Measurements from ENCODE around the gene RPS6KB2.

- TF ChIP-seq TAF1 (IDR thresholded peaks at IDR 0.05; ENCODE audit: low read depth, low read length) (no peak), POLR2A (IDR thresholded peaks at IDR 0.05; ENCODE audit: low read depth, low read length) (no peak), POLR2AphosphoS5 (IDR thresholded peaks at IDR 0.05; ENCODE audit: low read depth, low read length) (no peak), POU2F2 (IDR thresholded peaks at IDR 0.05; ENCODE audit: low read depth, low read length) (no peak), PAX5 (IDR thresholded peaks at IDR 0.05; ENCODE audit: insufficient read depth, low read length, severe bottlenecking) (no peak), SPI1 (IDR thresholded peaks at IDR 0.05; ENCODE audit: low read depth, low read length) (no peak)
These were observed 37.4 kb upstream of the RPS6KB2 start for GRCh38 chr11:67390947-67391303.

All from GM12891 (cell line).